ENCODE data around the gene ADD2. TPM values are rescaled to one million over a fixed set of nuclear protein-coding genes. Genes with fewer than 3 reads are reported as not detected.

Gene ADD2
- total RNA-seq, 1 experiment from 2014 or later, result 124 TPM

GRCh38 chr2:70733646-70734180 is 34.3 kb downstream of the ADD2 start:
- H3K9me3 ChIP-seq (ENCODE audit: control insufficient read depth, low read depth, low read length), result no peaks in the 10 kb centered on the region
- TF ChIP-seq, protein P1, sequence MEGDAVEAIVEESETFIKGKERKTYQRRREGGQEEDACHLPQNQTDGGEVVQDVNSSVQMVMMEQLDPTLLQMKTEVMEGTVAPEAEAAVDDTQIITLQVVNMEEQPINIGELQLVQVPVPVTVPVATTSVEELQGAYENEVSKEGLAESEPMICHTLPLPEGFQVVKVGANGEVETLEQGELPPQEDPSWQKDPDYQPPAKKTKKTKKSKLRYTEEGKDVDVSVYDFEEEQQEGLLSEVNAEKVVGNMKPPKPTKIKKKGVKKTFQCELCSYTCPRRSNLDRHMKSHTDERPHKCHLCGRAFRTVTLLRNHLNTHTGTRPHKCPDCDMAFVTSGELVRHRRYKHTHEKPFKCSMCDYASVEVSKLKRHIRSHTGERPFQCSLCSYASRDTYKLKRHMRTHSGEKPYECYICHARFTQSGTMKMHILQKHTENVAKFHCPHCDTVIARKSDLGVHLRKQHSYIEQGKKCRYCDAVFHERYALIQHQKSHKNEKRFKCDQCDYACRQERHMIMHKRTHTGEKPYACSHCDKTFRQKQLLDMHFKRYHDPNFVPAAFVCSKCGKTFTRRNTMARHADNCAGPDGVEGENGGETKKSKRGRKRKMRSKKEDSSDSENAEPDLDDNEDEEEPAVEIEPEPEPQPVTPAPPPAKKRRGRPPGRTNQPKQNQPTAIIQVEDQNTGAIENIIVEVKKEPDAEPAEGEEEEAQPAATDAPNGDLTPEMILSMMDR (conservative IDR thresholded peaks at IDR 0.05), result no peak
- peak overlapping the region; percentile 46 for H3K4me2 ChIP-seq (ENCODE audit: insufficient read depth, insufficient read length, low read length)
- no peak overlapping the region for H4K8ac ChIP-seq (replicated peaks; ENCODE audit: insufficient read length, low read depth, low read length)
- no peak overlapping the region for H3K23ac ChIP-seq (ENCODE audit: insufficient read length, low read depth, low read length)
- no peak overlapping the region for H3K56ac ChIP-seq (ENCODE audit: insufficient read length, low read depth, low read length)
- no peak overlapping the region for H3K9ac ChIP-seq (ENCODE audit: extremely low read depth, insufficient read length, low read length)
- no peaks in the 10 kb centered on the region for H4K20me1 ChIP-seq (ENCODE audit: control insufficient read depth, insufficient read depth, insufficient read length)
- peak overlapping the region; percentile 48; the same call in 1 of the 2 replicates for H3K14ac ChIP-seq (ENCODE audit: insufficient read depth, low read length)
- H2AK5ac ChIP-seq (ENCODE audit: insufficient read length, low read length), result no peak overlapping the region
- peaks cover 45% of the 10 kb centered on the region for H3K4me1 ChIP-seq (ENCODE audit: insufficient read depth, low read length)
- no peak overlapping the region for H2BK15ac ChIP-seq (ENCODE audit: low read depth, low read length)
- no peak overlapping the region for H4K5ac ChIP-seq (ENCODE audit: insufficient read length, low read depth, low read length)
- H3K79me2 ChIP-seq (ENCODE audit: insufficient read depth, low read length), result peaks cover 54% of the 10 kb centered on the region; the same call in 1 of the 2 replicates
- Mint-ChIP-seq H3K9me3 (no peaks in the 10 kb centered on the region; a peak in 1 of 5 replicates), H3K27ac (peak overlapping the region; percentile 93 to 96 (median 93)), H3K27me3 (ENCODE audit: low read depth) (no peaks in the 10 kb centered on the region; the same call in 1 of the 2 replicates), H3K4me1 (peaks cover 87 to 88% of the 10 kb centered on the region in 2 experiments), H3K36me3 (ENCODE audit: insufficient read depth in 1 of 3, low read depth in 3 of 3) (peaks cover 0 to 2% (median 1%) of the 10 kb centered on the region in 3 experiments; a peak in 5 of 7 replicates), H3K4me3 (peak overlapping the region; percentile 43 to 58)
- no peak overlapping the region for H2BK20ac ChIP-seq (ENCODE audit: low read depth, low read length, poor library complexity, severe bottlenecking)
- H3K23me2 ChIP-seq (ENCODE audit: insufficient read length, low read depth, low read length, poor library complexity, severe bottlenecking), result peaks cover 3% of the 10 kb centered on the region
- no peak overlapping the region for H3K4ac ChIP-seq (ENCODE audit: low read depth, low read length)
- peak overlapping the region; percentile 59 for H4K91ac ChIP-seq (ENCODE audit: insufficient read length, low read depth, low read length)
- no CpG with 5 or more reads among the region's 7 CpGs for WGBS (ENCODE audit: extremely low coverage, insufficient read length, low lambda C conversion rate)
- H3K79me1 ChIP-seq (ENCODE audit: insufficient read depth, low read depth, low read length, poor library complexity, severe bottlenecking), result peaks cover 14% of the 10 kb centered on the region
- no peak for DNase-seq
- H3T11ph ChIP-seq (ENCODE audit: low read length), result no peak overlapping the region
- H2AFZ ChIP-seq (ENCODE audit: low read length), result no peak overlapping the region
- H3K27ac ChIP-seq (ENCODE audit: insufficient read length, low read depth, low read length), result peak overlapping the region; percentile 37
- H2BK120ac ChIP-seq (ENCODE audit: low read depth, low read length, poor library complexity, severe bottlenecking), result no peak overlapping the region
- H2BK5ac ChIP-seq (ENCODE audit: insufficient read length, low read length), result no peak overlapping the region
- H3K18ac ChIP-seq (ENCODE audit: insufficient read length, low read depth, low read length), result no peak overlapping the region
- no peaks in the 10 kb centered on the region for H3K27me3 ChIP-seq (ENCODE audit: insufficient read depth, low read length)
- H2BK12ac ChIP-seq (ENCODE audit: insufficient read length, low read depth, low read length), result no peak overlapping the region

Data from H9 (cell line).